Breast epithelium (tissue), 3 donors: ENCODE measurements around the gene GPR107.

ENCODE experiments used
- CTCF ChIP-seq, 3 donors: fragments of 450-650 bp; IDR thresholded peaks; one replicate each; pipeline ENCODE4 v1.5.1; 2016 to 2017; ENCODE audit warnings: antibody characterized with exemption in 3 of 3, mild to moderate bottlenecking in 3 of 3, moderate library complexity in 3 of 3
- POLR2AphosphoS5 ChIP-seq, 3 donors: sonication (generic); formaldehyde crosslinking; IDR thresholded peaks; one replicate each; pipeline ENCODE4 v1.6.1; 2017; ENCODE audit warnings: antibody characterized with exemption in 3 of 3

- TF ChIP-seq CTCF (IDR thresholded peaks at IDR 0.05) (no peak), POLR2AphosphoS5 (IDR thresholded peaks at IDR 0.05) (no peak)
Measured at GRCh38 chr9:130023144-130023787, 30.4 kb upstream of the GPR107 start.
